Measurements from ENCODE around the gene NCOA3. TPM values are rescaled to one million over a fixed set of nuclear protein-coding genes. Genes with fewer than 3 reads are reported as not detected.

The NCOA3 gene
- total RNA-seq, 1 experiment from 2014 or later: 23.3 TPM

DNA sequence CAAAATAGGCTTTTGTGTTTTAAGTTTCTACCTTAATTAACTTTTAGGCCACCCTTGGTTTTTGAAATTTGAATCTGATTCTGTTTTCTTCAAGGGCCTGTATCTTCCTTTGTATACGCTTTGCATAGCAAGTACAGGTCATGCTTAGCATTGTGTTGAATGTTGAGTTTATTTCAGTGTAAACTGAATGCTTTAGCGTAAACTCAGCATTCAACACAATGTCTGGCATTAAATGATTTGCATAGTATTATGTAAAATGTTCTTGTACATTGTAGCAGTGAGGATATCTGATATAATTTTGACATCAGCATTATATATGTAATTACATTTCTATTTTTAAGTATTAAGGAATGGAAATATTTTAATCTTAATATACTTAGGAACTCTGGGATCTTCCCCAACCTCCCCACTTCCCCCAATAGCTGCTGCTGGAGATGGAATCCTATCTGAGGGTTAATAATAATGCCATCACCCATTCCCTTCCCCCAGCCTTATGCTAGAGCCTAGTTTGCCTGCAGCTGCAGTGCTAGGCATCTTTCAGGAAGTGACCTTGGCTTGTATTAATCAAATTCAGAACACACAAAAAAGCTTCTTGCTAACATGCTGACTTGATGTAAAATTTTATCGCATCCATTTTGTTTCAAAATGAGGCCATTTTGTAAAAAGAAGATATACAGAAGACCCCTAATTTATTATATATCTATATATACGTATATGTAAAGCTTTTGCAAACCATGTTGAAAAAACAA is 73.1 kb downstream of the NCOA3 start:
- Histone ChIP-seq H4K20me1 (ENCODE audit: control insufficient read depth, insufficient read depth, insufficient read length) (no peaks in the 10 kb centered on the region), H2AK5ac (ENCODE audit: insufficient read length, low read length) (no peak overlapping the region), H3K27me3 (ENCODE audit: insufficient read depth, low read length) (no peaks in the 10 kb centered on the region), H3K18ac (ENCODE audit: insufficient read length, low read depth, low read length) (no peak overlapping the region), H3K9ac (ENCODE audit: extremely low read depth, insufficient read length, low read length) (no peak overlapping the region), H3K79me1 (ENCODE audit: insufficient read depth, low read depth, low read length, poor library complexity, severe bottlenecking) (peaks cover 3% of the 10 kb centered on the region), H3K4me2 (ENCODE audit: insufficient read depth, insufficient read length, low read length) (peak overlapping the region; percentile 51), H2BK5ac (ENCODE audit: insufficient read length, low read length) (no peak overlapping the region), H2BK20ac (ENCODE audit: low read depth, low read length, poor library complexity, severe bottlenecking) (no peak overlapping the region), H3K14ac (ENCODE audit: insufficient read depth, low read length) (no peak overlapping the region), H2BK15ac (ENCODE audit: low read depth, low read length) (no peak overlapping the region), H3K9me3 (ENCODE audit: control insufficient read depth, low read depth, low read length) (no peaks in the 10 kb centered on the region), H4K91ac (ENCODE audit: insufficient read length, low read depth, low read length) (no peak overlapping the region), H3K4ac (ENCODE audit: low read depth, low read length) (no peak overlapping the region), H2BK12ac (ENCODE audit: insufficient read length, low read depth, low read length) (no peak overlapping the region), H4K8ac (replicated peaks; ENCODE audit: insufficient read length, low read depth, low read length) (no peak overlapping the region), H3K56ac (ENCODE audit: insufficient read length, low read depth, low read length) (no peak overlapping the region), H3K23me2 (ENCODE audit: insufficient read length, low read depth, low read length, poor library complexity, severe bottlenecking) (no peaks in the 10 kb centered on the region), H3K27ac (ENCODE audit: insufficient read length, low read depth, low read length) (peak overlapping the region; percentile 40), H2AFZ (ENCODE audit: low read length) (no peak overlapping the region), H2BK120ac (ENCODE audit: low read depth, low read length, poor library complexity, severe bottlenecking) (no peak overlapping the region), H3T11ph (ENCODE audit: low read length) (no peak overlapping the region), H3K23ac (ENCODE audit: insufficient read length, low read depth, low read length) (no peak overlapping the region), H3K79me2 (ENCODE audit: insufficient read depth, low read length) (peaks cover 5% of the 10 kb centered on the region; the same call in 1 of the 2 replicates), H3K4me1 (ENCODE audit: insufficient read depth, low read length) (peaks cover 3% of the 10 kb centered on the region; the same call in 1 of the 2 replicates), H4K5ac (ENCODE audit: insufficient read length, low read depth, low read length) (no peak overlapping the region)
- TF ChIP-seq CTCF (conservative IDR thresholded peaks at IDR 0.05): no peak
- no peaks in the 10 kb centered on the region for H3K27me3 Mint-ChIP-seq (ENCODE audit: low read depth)
- peaks cover 8 to 20% (median 9%) of the 10 kb centered on the region in 3 experiments for H3K36me3 Mint-ChIP-seq (ENCODE audit: insufficient read depth in 1 of 3, low read depth in 3 of 3)
- H3K4me3 Mint-ChIP-seq: no peak overlapping the region
- H3K9me3 Mint-ChIP-seq: peaks cover 14 to 18% of the 10 kb centered on the region in 2 experiments
- H3K4me1 Mint-ChIP-seq: peaks cover 53 to 55% of the 10 kb centered on the region in 2 experiments
- WGBS (ENCODE audit: extremely low coverage, insufficient read length, low lambda C conversion rate): no CpG with 5 or more reads among the region's 4 CpGs
- DNase-seq: no peak
- 0 out of 7 replicates have a peak overlapping the region, but pooled peaks of 1 of the 3 experiments have one; percentile 32 for H3K27ac Mint-ChIP-seq

All from H9 (cell line).